Upper lobe of right lung (tissue), 1 donor: ENCODE results near the gene ZNF583. TPM values are rescaled to one million over a fixed set of nuclear protein-coding genes. Genes with fewer than 3 reads are reported as not detected.

Source experiments
- ATAC-seq: fragments of 200-7000 bp; cut with Tn5 transposase; one replicate; pipeline ENCODE4 v1.9.1; 2020; ENCODE audit warnings: mild to moderate bottlenecking, moderate library complexity
- DNase-seq: peaks from one replicate; pipeline ENCODE4 v3.0.0-alpha.2; 2020
- H3K27ac ChIP-seq: fragments of 200-600 bp; one replicate; pipeline ENCODE4 v1.8.0; 2022
- H3K27me3 ChIP-seq: fragments of 200-600 bp; one replicate; pipeline ENCODE4 v1.8.0; 2022; ENCODE audit warnings: mild to moderate bottlenecking
- H3K36me3 ChIP-seq: fragments of 200-600 bp; one replicate; pipeline ENCODE4 v1.8.0; 2022
- H3K4me1 ChIP-seq: fragments of 200-600 bp; one replicate; pipeline ENCODE4 v1.8.0; 2022
- H3K4me3 ChIP-seq: fragments of 200-600 bp; one replicate; pipeline ENCODE4 v1.8.0; 2022; ENCODE audit warnings: mild to moderate bottlenecking
- H3K9me3 ChIP-seq: fragments of 200-600 bp; one replicate; pipeline ENCODE4 v1.8.0; 2022
- intact Hi-C: fragments of 100-400 bp; cut with DNase I; formaldehyde crosslinking; loops from one replicate; pipeline ENCODE4 v1.11.0; 2022
- total RNA-seq: library from RNA; stranded (reverse); fragmentation: NEBNext Ultra II Directional; extraction: Animal tissue kit (Norgen Biotek cat#: 25700); gene quantifications from one replicate; pipeline ENCODE4 v1.2.1, GENCODE V29; 2021
- TF ChIP-seq, protein P1 (sequence below): fragments of 200-600 bp; IDR thresholded peaks from one replicate; pipeline ENCODE4 v1.8.0; 2022; ENCODE audit warnings: antibody characterized with exemption
- donor health status: DM: no; HTN: yes; CAD: no; lungs with severe emphysema.

The ZNF583 gene
- total RNA-seq, 1 donor from 2014 or later = 9.3 TPM

DNA sequence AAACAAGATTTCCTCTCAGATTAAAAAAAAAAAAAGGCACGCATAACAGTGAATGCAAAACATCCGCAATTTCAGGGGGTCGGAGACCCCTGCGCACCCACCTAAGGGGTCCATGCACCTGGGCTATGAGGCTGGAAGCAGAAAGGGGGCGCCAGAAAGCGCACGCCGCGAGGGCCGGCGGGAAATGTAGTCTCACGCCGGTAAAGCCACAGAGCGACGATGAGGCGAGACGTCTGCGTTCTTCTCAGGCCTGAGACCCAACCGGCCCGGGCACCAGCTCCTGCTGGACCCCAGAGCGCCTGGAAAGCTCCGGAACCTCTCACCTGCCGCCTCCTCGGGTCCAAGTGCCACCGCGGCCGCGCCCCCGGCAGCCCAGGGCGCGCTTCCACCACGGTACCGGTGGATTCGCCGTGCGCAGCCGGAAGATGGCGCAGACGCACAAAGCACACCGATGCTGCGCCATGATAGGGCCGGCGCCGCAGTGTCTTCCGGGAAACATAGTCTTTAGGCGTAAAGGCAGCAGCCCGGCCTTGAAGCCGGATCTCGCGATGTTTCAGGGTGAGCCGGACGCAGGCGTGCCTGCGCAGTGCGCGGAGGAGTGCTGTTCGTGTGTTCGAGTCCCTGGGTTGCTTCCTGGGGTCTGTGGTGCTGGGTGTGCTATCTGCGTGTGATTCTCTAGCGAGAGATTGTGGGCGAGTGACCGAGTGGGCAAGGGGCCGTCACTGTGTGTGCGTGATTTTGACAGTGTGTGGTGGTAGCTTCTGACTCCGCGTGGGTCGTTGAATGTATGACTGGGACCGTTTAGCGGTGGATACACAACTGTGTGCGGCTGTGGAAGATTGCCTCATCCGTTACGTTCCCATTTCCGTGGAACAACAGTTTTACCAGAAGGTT lies 10.8 kb upstream of the ZNF583 start, which contains the start of gene ZNF582:
TSS of gene ZNF582 (minus strand) at position 416 of the 894 bp plus-strand sequence. CDS start 1,782 bp downstream, outside the sequence.
- intact Hi-C loops = no loop called here
- peak within 1 kb of the TSS; percentile 64 for H3K4me3 ChIP-seq
- H3K36me3 ChIP-seq = peaks cover 4% of the 10 kb centered on the region
- H3K9me3 ChIP-seq = no peaks in the 10 kb centered on the region
- no peaks in the 10 kb centered on the region for H3K27me3 ChIP-seq
- H3K4me1 ChIP-seq = no peaks in the 10 kb centered on the region
- TF ChIP-seq, protein P1, sequence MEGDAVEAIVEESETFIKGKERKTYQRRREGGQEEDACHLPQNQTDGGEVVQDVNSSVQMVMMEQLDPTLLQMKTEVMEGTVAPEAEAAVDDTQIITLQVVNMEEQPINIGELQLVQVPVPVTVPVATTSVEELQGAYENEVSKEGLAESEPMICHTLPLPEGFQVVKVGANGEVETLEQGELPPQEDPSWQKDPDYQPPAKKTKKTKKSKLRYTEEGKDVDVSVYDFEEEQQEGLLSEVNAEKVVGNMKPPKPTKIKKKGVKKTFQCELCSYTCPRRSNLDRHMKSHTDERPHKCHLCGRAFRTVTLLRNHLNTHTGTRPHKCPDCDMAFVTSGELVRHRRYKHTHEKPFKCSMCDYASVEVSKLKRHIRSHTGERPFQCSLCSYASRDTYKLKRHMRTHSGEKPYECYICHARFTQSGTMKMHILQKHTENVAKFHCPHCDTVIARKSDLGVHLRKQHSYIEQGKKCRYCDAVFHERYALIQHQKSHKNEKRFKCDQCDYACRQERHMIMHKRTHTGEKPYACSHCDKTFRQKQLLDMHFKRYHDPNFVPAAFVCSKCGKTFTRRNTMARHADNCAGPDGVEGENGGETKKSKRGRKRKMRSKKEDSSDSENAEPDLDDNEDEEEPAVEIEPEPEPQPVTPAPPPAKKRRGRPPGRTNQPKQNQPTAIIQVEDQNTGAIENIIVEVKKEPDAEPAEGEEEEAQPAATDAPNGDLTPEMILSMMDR = peak; percentile 70
- ATAC-seq (peak; percentile 99), DNase-seq (peak; percentile 97)
- peak within 1 kb of the TSS; percentile 94 for H3K27ac ChIP-seq

DNA sequence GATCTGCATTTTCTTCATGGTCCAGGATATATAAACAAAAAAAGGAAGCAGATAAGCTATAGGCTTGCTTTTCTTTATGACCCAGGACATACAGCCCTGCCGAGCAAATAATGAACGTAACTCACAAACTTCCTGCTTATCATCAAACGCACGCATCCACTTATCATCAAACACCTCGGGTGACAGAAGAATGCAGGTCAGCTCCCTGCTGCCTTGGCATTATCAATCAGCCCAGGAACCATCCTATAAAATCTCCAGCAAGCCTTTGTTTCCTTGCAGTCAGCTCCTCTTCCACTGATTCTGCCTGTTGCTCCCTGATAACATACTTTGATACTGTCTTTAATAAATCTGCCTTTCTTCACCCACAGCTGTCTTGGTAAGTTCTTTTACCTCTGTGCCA lies 5.3 kb upstream of the ZNF583 start:
- no peak for DNase-seq
- intact Hi-C loops = no loop called here
- H3K36me3 ChIP-seq = no peaks in the 10 kb centered on the region
- H3K27me3 ChIP-seq = no peaks in the 10 kb centered on the region
- no peak overlapping the region for H3K4me3 ChIP-seq
- H3K27ac ChIP-seq = no peak overlapping the region
- TF ChIP-seq, protein P1 = no peak
- no peaks in the 10 kb centered on the region for H3K4me1 ChIP-seq
- no peak for ATAC-seq
- peaks cover 8% of the 10 kb centered on the region for H3K9me3 ChIP-seq

DNA sequence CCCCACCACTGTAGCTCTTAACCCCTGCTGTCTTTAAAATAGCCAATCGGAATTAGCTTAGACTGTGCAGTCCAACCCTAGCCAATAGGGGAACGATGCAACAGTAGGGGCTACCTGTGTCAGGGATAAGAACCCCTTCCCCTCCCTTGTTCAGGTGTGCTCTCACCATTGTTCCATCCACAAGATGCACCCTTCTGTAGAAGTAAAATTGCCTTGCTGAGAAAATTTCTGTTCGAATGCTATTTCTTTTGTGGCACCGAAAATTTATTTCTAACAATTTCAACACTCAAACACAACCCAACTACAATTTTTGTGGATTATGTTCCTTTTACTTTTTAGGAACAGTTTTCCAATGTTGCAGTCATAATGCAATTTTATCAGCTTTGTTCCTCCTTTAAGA lies 3.6 kb upstream of the ZNF583 start:
- peaks cover 8% of the 10 kb centered on the region for H3K9me3 ChIP-seq

DNA sequence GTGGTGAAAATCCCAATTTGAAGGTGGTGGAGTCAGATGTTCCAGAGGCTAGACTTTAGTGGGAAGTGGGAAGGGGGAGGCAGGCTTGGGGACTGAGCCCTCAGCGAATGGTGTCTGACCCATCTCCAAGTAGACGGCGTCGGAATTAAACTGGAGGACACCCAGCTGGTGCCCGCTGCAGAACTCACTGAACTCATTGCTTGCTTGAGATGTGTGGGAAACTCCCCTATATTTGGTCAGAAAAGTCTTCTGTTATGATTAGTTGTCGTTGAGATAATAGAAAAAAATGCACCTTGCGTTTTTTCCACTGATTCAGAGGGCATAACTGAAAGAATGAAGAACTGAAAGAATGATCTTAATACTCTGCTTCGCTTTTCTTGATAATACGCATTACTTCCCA lies 871 bp upstream of the ZNF583 start:
- Histone ChIP-seq H3K27ac (peak overlapping the region; percentile 96), H3K27me3 (no peaks in the 10 kb centered on the region), H3K4me3 (peak overlapping the region; percentile 76), H3K9me3 (peaks cover 8% of the 10 kb centered on the region), H3K36me3 (peaks cover 10% of the 10 kb centered on the region), H3K4me1 (peaks cover 7% of the 10 kb centered on the region)
- DNase-seq = no peak
- intact Hi-C loops = no loop called here
- no peak for ATAC-seq
- TF ChIP-seq, protein P1 = no peak

More for the DNA sequence above, 3.6 kb upstream of the ZNF583 start:
- TF ChIP-seq, protein P1 = no peak
- no peak overlapping the region for H3K4me3 ChIP-seq
- peaks cover 7% of the 10 kb centered on the region for H3K4me1 ChIP-seq
- no peaks in the 10 kb centered on the region for H3K27me3 ChIP-seq
- DNase-seq (no peak), ATAC-seq (no peak)
- no peak overlapping the region for H3K27ac ChIP-seq
- intact Hi-C loops = no loop called here
- no peaks in the 10 kb centered on the region for H3K36me3 ChIP-seq

DNA sequence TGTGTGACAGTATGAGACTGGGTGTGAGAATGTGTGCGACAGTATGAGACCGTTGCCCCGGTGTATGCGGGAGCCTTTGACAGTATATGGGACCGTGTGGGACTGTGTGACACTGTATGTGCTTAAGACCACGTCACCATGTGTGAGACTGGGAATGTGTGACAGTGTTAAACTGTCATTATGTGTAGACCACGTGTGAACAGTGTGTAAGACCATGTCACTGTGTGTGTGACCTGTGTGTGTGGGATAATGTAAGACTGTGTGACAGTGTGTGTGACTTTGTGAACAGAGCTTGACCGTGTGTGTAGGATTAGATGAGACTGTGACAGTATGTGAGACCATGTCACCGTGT lies 549 bp downstream of the ZNF583 start:
- H3K4me1 ChIP-seq = peaks cover 7% of the 10 kb centered on the region
- peaks cover 24% of the 10 kb centered on the region for H3K36me3 ChIP-seq
- DNase-seq (no peak), ATAC-seq (no peak)
- peak overlapping the region; percentile 76 for H3K4me3 ChIP-seq
- H3K27me3 ChIP-seq = no peaks in the 10 kb centered on the region
- peak overlapping the region; percentile 96 for H3K27ac ChIP-seq
- TF ChIP-seq, protein P1 = no peak
- H3K9me3 ChIP-seq = peaks cover 13% of the 10 kb centered on the region
- intact Hi-C loops = no loop called here
